SK-N-SH (cell line): ENCODE data around the gene TOX2.

ENCODE experiments used
- EP300 ChIP-seq, 2 experiments: IDR thresholded peaks; 2 replicates each; pipeline versions ENCODE4 v1.4.0 to v1.6.1; 2012; ENCODE audit warnings: borderline replicate concordance in 1 of 2, low read depth in 1 of 2, low read length in 1 of 2
- FOSL2 ChIP-seq: IDR thresholded peaks from 2 replicates; pipeline ENCODE4 v1.4.0; 2012; ENCODE audit warnings: low read depth, mild to moderate bottlenecking, moderate library complexity, borderline replicate concordance
- GATA2 ChIP-seq: sonication (generic); formaldehyde crosslinking; IDR thresholded peaks from 2 replicates; pipeline ENCODE4 v1.5.0; 2020; ENCODE audit warnings: mild to moderate bottlenecking, missing genetic modification reagents
- MEF2A ChIP-seq: IDR thresholded peaks from 2 replicates; pipeline ENCODE4 v1.4.0; 2012; ENCODE audit warnings: low read depth, borderline replicate concordance
- NRF1 ChIP-seq: IDR thresholded peaks from 2 replicates; pipeline ENCODE4 v1.6.1; 2012; ENCODE audit warnings: low read depth, mild to moderate bottlenecking, low read length
- POLR2AphosphoS5 ChIP-seq: IDR thresholded peaks from 2 replicates; pipeline ENCODE4 v1.6.1; 2012; ENCODE audit warnings: low read depth, low read length
- RAD21 ChIP-seq: IDR thresholded peaks from 2 replicates; pipeline ENCODE4 v1.6.1; 2012; ENCODE audit warnings: mild to moderate bottlenecking, low read length
- RCOR1 ChIP-seq: fragments of 150-350 bp; IDR thresholded peaks from 2 replicates; pipeline ENCODE4 v1.6.1; 2017; ENCODE audit warnings: antibody characterized with exemption, low read length
- RXRA ChIP-seq: IDR thresholded peaks from 2 replicates; pipeline ENCODE4 v1.4.0; 2012; ENCODE audit warnings: low read depth, mild to moderate bottlenecking, borderline replicate concordance
- TAF1 ChIP-seq: IDR thresholded peaks from 2 replicates; pipeline ENCODE4 v1.6.1; 2012; ENCODE audit warnings: low read depth, mild to moderate bottlenecking, low read length, moderate library complexity, borderline replicate concordance
- TF ChIP-seq, protein P1 (sequence below): fragments of 200-600 bp; sonication (generic); IDR thresholded peaks from 2 replicates; pipeline ENCODE4 v1.6.1; 2017; ENCODE audit warnings: antibody characterized with exemption, mild to moderate bottlenecking, moderate library complexity
- TF ChIP-seq, protein P2 (sequence below): IDR thresholded peaks from 2 replicates; pipeline ENCODE4; 2012
- TF ChIP-seq, protein P3 (sequence below): IDR thresholded peaks from 2 replicates; pipeline ENCODE4 v1.4.0; 2012; ENCODE audit warnings: low read depth
- TF ChIP-seq, protein P4 (sequence below): IDR thresholded peaks from 2 replicates; pipeline ENCODE4 v1.6.1; 2012; ENCODE audit warnings: mild to moderate bottlenecking, low read depth, low read length, moderate library complexity

- TF ChIP-seq, protein P1, sequence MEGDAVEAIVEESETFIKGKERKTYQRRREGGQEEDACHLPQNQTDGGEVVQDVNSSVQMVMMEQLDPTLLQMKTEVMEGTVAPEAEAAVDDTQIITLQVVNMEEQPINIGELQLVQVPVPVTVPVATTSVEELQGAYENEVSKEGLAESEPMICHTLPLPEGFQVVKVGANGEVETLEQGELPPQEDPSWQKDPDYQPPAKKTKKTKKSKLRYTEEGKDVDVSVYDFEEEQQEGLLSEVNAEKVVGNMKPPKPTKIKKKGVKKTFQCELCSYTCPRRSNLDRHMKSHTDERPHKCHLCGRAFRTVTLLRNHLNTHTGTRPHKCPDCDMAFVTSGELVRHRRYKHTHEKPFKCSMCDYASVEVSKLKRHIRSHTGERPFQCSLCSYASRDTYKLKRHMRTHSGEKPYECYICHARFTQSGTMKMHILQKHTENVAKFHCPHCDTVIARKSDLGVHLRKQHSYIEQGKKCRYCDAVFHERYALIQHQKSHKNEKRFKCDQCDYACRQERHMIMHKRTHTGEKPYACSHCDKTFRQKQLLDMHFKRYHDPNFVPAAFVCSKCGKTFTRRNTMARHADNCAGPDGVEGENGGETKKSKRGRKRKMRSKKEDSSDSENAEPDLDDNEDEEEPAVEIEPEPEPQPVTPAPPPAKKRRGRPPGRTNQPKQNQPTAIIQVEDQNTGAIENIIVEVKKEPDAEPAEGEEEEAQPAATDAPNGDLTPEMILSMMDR, result no peak
- no peak for TF ChIP-seq EP300 (IDR thresholded peaks at IDR 0.05; ENCODE audit: borderline replicate concordance in 1 of 2, low read depth in 1 of 2, low read length in 1 of 2)
- no peak for TF ChIP-seq POLR2AphosphoS5
- TF ChIP-seq RCOR1, result no peak
- no peak for TF ChIP-seq RAD21
- TF ChIP-seq, protein P2, sequence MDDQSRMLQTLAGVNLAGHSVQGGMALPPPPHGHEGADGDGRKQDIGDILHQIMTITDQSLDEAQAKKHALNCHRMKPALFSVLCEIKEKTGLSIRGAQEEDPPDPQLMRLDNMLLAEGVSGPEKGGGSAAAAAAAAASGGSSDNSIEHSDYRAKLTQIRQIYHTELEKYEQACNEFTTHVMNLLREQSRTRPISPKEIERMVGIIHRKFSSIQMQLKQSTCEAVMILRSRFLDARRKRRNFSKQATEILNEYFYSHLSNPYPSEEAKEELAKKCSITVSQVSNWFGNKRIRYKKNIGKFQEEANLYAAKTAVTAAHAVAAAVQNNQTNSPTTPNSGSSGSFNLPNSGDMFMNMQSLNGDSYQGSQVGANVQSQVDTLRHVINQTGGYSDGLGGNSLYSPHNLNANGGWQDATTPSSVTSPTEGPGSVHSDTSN, result no peak
- TF ChIP-seq, protein P3, sequence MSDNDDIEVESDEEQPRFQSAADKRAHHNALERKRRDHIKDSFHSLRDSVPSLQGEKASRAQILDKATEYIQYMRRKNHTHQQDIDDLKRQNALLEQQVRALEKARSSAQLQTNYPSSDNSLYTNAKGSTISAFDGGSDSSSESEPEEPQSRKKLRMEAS, result no peak
- no peak for TF ChIP-seq FOSL2
- no peak for TF ChIP-seq GATA2 (CRISPR knock-in tag)
- TF ChIP-seq TAF1, result no peak
- no peak for TF ChIP-seq RXRA
- TF ChIP-seq, protein P4, sequence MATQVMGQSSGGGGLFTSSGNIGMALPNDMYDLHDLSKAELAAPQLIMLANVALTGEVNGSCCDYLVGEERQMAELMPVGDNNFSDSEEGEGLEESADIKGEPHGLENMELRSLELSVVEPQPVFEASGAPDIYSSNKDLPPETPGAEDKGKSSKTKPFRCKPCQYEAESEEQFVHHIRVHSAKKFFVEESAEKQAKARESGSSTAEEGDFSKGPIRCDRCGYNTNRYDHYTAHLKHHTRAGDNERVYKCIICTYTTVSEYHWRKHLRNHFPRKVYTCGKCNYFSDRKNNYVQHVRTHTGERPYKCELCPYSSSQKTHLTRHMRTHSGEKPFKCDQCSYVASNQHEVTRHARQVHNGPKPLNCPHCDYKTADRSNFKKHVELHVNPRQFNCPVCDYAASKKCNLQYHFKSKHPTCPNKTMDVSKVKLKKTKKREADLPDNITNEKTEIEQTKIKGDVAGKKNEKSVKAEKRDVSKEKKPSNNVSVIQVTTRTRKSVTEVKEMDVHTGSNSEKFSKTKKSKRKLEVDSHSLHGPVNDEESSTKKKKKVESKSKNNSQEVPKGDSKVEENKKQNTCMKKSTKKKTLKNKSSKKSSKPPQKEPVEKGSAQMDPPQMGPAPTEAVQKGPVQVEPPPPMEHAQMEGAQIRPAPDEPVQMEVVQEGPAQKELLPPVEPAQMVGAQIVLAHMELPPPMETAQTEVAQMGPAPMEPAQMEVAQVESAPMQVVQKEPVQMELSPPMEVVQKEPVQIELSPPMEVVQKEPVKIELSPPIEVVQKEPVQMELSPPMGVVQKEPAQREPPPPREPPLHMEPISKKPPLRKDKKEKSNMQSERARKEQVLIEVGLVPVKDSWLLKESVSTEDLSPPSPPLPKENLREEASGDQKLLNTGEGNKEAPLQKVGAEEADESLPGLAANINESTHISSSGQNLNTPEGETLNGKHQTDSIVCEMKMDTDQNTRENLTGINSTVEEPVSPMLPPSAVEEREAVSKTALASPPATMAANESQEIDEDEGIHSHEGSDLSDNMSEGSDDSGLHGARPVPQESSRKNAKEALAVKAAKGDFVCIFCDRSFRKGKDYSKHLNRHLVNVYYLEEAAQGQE, result no peak
- no peak for TF ChIP-seq MEF2A
- no peak for TF ChIP-seq NRF1
Observed at GRCh38 chr20:44030394-44030793, 115.7 kb downstream of the TOX2 start.
